T-helper 2 cell (primary cell): Measurements from ENCODE around the gene MS4A6E.
"Not testable (repeated sequence)": the region's sequence is repeated elsewhere in the genome, so short reads cannot be mapped to it uniquely, and the experiment has no call there.

Experiments used
- DNase-seq, 5 experiments: peaks; one replicate each; pipeline versions ENCODE4 v3.0.0 to v3.0.0-alpha.2; 2012 to 2022
- total RNA-seq, 2 donors: gene quantifications; one replicate each; lab custom pipeline; 2026; lab: John Stamatoyannopoulos, UW

Gene MS4A6E, protein sequence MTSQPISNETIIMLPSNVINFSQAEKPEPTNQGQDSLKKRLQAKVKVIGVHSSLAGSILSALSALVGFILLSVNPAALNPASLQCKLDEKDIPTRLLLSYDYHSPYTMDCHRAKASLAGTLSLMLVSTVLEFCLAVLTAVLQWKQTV
- total RNA-seq: 0 reads per million in 2 donors

DNA sequence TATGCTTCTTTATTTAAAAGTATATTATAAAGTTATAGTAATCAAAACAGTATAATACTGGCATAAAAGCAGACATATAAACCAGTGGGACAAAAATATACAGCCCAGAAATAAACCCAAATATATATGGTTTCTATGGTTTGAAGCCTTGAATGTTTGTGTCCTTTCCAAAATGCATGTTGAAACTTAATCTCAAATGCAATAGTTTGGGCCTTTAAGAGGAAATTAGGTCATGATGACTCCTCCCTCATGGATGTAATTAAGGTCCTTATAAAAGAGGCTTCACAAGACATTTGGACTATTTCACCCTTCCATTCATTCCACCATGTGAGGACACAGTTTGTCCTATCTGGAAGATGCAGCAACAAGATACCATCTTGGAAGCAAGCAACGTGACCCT is at the start of gene MS4A6E:
Gene MS4A6E (plus strand): TSS at position 301 of the 400 bp plus-strand sequence. CDS start 7,641 bp downstream, outside the sequence.
- DNase-seq: no peak

GRCh38 chr11:60280412-60280811 is 46.6 kb upstream of the MS4A6E start, which contains the start of gene MS4A4A:
Gene MS4A4A (plus strand): TSS chr11:60280666. CDS start chr11:60280676, 10 bp downstream.
- DNase-seq: no peak

GRCh38 chr11:60281485-60281884 is 45.6 kb upstream of the MS4A6E start:
- DNase-seq: no peak

DNA sequence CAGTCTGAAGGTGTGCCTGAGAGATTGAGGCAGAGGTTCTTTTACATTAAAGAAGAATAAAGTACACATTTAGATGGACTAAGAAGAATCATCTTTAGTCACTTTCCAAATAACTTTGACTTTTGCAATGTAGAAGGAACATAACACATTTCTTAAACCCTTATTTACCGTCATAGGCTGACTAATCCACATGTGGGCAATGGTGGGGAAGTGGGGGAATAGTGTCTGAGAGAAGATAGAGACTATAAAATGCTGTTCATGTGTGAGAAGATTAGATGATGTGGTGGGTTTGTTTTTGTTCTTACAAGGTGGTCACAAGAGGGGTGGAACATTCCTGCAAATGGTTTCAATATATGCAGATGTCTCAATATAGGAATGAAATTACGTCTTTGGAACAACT is 44.8 kb upstream of the MS4A6E start:
- DNase-seq: no peak

DNA sequence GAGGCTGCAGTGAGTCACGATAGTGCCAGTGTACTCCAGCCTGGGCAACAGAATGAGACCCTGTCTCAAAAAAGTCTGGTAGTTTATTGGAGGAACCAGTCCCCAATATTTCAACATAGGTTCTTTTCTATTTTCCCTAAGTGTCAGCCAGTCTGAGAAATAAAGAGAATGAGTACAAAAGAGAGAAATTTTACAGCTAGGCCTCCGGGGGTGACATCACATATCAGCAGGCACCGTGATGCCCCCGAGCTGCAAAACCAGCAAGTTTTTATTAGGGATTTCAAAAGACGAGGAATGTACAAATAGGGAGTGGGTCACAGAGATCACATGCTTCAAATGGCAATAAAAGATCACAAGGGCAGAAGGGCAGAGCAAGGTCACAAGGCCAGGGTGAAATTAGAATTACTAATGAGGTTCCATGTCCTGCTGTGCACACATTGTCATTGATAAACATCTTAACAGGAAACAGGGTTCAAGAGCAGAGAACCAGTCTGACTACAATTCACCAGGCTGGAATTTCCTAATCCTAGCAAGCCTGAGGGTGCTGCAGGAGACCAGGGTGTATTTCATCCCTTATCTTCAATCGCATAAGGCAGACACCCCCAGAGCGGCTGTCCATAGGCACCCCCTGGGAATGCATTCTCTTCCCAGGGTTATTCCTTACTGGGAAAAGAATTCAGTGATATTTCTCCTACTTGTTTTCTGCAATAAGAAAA is 41.5 kb upstream of the MS4A6E start:
- DNase-seq: not testable (repeated sequence)

GRCh38 chr11:60288531-60288930 is 38.5 kb upstream of the MS4A6E start:
- no peak for DNase-seq

DNA sequence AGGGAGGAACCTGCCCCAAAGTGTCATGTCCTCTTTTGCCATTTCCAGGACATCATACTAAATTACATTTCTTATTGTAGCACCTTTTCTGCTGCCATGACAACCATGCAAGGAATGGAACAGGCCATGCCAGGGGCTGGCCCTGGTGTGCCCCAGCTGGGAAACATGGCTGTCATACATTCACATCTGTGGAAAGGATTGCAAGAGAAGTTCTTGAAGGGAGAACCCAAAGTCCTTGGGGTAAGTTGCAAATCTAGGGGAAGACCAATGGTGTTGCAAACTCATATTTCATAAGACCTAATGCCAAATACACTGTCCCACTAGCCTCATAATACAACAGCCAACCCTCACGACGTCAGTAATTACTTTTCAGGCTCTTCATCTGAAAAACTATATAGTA is 34.9 kb upstream of the MS4A6E start:
- DNase-seq: no peak

- DNase-seq: no peak
These were observed 25.9 kb upstream of the MS4A6E start for GRCh38 chr11:60301178-60301577.

- DNase-seq: not testable (repeated sequence)
These were observed 25.2 kb upstream of the MS4A6E start for GRCh38 chr11:60301884-60302283.

- no peak for DNase-seq
These were observed 23.4 kb upstream of the MS4A6E start for GRCh38 chr11:60303661-60304060.

DNA sequence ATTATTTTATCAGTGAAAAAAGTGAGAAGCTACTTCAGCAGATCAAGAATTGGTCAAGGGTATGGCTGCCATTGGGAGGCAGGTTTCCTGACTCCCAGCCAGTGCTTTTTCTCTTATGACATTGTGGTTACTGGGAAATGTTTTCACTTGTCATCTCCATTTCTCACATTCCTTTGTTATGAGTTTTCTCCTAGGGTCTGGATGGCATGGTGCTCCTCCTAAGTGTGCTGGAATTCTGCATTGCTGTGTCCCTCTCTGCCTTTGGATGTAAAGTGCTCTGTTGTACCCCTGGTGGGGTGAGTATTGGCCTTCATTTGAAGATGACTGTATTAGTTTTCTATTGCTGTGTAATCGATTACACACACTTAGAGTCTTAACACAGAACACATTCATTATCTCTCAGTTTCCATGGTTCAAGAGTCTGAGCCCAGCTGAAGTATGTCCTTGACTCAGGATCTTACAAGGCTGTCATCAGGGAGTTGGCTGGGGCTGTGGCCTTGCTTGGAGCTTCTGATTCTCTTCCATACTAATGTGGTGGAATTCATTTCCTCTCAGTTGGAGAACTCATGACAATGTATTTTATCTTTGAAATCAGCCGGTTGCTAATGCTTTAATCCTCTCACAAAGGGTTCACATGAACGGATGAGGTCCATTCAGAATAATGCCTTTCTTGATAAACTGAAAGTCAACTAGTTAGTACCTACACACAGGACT is 21.0 kb upstream of the MS4A6E start:
- DNase-seq: no peak

DNA sequence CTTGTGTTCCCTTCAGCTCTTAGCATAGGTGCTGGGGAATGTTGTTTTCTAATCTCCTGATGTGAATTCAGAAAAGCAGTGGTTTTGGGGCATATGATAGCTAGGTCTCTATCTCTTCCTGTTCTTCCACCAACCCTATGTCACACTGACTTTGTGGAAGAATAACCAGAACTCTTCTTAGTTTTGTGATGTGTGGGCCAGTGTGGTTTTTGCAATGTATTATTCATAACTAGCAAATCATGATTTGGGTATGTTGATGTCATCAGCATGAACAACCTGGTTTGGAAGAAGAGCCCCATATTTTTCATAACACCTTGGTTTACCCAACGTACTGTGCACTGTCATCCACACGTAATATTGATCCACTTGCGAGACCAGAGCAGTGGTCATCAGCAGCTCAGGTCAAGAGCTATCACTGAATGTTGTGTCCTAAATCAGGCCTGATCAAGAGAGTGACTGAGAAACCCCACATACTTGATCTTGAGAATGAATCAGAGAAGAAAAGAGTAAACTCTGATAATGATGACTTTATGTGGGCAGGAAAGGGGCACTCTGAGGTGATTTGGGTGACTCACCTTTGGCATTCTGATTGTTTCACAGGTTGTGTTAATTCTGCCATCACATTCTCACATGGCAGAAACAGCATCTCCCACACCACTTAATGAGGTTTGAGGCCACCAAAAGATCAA is 19.4 kb upstream of the MS4A6E start:
- peak in 1 of 5 experiments; percentile 50 for DNase-seq

DNA sequence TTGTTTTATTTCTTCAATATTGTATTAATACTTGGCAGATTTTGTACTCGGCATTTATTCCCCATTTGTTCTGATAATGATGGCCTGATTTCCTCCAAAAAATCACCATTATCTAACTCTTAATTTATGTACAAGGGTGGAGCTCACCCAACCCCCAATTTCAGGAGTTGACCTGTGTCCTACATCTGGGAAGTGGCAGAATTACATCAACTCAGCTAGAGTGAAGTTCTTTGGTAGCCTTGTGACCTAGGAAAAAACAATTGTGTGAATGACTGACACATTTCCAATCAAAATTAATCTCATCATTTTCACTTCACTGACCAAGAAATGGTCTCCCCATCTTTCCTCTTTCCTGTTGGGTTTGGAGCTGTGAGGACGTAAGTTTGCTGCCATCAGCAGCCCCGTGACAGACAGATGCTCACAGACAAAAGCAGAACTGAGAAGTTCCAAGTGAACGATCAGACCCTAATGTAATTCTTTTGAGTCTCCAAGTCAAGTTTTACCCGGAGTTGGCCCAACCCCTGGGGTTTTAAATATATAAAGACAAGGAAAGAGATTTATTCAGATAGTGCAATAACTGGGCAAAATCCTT is 16.6 kb upstream of the MS4A6E start:
- no peak for DNase-seq

- DNase-seq: no peak
These were observed 12.3 kb upstream of the MS4A6E start for GRCh38 chr11:60314635-60315321.

- DNase-seq: no peak
These were observed 11.2 kb upstream of the MS4A6E start for GRCh38 chr11:60315871-60316270.

DNA sequence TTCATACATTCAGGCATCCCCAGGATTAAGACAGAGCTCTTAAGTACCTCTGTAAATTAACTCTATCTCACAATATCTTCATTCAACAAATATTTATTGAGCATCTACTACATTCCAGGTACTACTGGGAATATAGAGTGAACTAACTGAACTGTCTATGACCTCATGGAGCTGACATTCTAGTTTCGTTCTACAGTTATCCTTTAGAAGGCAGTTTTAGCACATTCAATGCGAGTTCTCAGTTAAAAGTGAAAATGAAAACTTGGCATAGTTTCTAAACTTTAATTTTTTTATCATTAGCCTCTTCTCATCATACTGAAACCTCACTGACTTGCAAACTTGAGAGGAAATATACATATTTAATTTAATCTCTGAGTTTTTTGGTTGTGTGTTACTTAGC is 10.7 kb upstream of the MS4A6E start:
- no peak for DNase-seq

GRCh38 chr11:60318726-60319125 is 8.3 kb upstream of the MS4A6E start:
- peak in 1 of 5 experiments; percentile 19 for DNase-seq

GRCh38 chr11:60321051-60321450 is 6.0 kb upstream of the MS4A6E start:
- DNase-seq: no peak

GRCh38 chr11:60328460-60328859 is 1.4 kb downstream of the MS4A6E start:
- DNase-seq: no peak

GRCh38 chr11:60332846-60333245 is 5.8 kb downstream of the MS4A6E start:
- DNase-seq: no peak

DNA sequence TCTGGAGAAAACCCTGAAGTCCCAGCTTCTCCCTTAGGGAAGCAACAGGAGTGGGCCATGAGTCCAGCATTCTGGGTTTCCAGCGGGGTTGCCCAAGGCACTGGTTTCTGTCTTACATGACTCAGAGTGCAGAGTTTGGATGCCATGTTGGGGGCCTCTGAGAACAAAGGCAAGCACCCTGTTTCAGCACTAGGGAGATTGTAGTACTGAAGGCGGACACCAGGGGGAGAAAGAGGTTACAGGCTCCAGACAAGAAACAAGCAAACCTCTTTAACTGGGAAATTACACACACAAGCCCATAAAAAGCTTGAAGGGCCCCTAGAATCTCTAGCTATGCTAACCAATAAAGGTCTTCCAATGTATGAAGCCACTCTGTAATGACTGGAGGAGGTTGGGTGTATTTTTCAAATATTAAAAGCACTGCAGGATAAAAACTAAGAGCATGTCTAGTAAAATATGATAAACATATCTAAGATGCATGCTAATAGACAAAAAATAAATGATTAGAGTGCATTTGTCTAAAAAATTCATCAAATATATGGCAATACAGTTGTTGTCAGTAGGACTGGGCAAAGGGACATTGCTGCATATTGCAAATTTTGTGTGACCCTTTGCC is 7.1 kb downstream of the MS4A6E start:
- peak in 4 of 5 experiments; percentile 7 to 57 (median 31) for DNase-seq
